Hepatocyte (in vitro differentiated cells): ENCODE data around the gene NCR3LG1.

ENCODE experiments used
- EZH2 ChIP-seq: fragments of 200-600 bp; sonication (generic); IDR thresholded peaks from 2 replicates; pipeline ENCODE4 v1.6.1; 2016; ENCODE audit warnings: antibody characterized with exemption, mild to moderate bottlenecking, borderline replicate concordance
- TF ChIP-seq, protein P1 (sequence below): fragments of 200-600 bp; sonication (generic); IDR thresholded peaks from 2 replicates; pipeline ENCODE4 v1.5.1; 2016; ENCODE audit warnings: antibody characterized with exemption, mild to moderate bottlenecking; ENCODE audit not compliant: poor library complexity

GRCh38 chr11:17408026-17408425 lies 56.4 kb downstream of the NCR3LG1 start:
- TF ChIP-seq EZH2, result no peak
- TF ChIP-seq, protein P1, sequence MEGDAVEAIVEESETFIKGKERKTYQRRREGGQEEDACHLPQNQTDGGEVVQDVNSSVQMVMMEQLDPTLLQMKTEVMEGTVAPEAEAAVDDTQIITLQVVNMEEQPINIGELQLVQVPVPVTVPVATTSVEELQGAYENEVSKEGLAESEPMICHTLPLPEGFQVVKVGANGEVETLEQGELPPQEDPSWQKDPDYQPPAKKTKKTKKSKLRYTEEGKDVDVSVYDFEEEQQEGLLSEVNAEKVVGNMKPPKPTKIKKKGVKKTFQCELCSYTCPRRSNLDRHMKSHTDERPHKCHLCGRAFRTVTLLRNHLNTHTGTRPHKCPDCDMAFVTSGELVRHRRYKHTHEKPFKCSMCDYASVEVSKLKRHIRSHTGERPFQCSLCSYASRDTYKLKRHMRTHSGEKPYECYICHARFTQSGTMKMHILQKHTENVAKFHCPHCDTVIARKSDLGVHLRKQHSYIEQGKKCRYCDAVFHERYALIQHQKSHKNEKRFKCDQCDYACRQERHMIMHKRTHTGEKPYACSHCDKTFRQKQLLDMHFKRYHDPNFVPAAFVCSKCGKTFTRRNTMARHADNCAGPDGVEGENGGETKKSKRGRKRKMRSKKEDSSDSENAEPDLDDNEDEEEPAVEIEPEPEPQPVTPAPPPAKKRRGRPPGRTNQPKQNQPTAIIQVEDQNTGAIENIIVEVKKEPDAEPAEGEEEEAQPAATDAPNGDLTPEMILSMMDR, result no peak
